NCI-H128 (cell line): Measurements from ENCODE around the gene NAT10.
"Not testable (repeated sequence)": the region's sequence is repeated elsewhere in the genome, so short reads cannot be mapped to it uniquely, and the experiment has no call there.

Experiments
- DNase-seq: peaks from one replicate; lab custom pipeline; 2025; ENCODE audit not compliant: unreplicated experiment; lab: John Stamatoyannopoulos, UW

NAT10 gene

DNA sequence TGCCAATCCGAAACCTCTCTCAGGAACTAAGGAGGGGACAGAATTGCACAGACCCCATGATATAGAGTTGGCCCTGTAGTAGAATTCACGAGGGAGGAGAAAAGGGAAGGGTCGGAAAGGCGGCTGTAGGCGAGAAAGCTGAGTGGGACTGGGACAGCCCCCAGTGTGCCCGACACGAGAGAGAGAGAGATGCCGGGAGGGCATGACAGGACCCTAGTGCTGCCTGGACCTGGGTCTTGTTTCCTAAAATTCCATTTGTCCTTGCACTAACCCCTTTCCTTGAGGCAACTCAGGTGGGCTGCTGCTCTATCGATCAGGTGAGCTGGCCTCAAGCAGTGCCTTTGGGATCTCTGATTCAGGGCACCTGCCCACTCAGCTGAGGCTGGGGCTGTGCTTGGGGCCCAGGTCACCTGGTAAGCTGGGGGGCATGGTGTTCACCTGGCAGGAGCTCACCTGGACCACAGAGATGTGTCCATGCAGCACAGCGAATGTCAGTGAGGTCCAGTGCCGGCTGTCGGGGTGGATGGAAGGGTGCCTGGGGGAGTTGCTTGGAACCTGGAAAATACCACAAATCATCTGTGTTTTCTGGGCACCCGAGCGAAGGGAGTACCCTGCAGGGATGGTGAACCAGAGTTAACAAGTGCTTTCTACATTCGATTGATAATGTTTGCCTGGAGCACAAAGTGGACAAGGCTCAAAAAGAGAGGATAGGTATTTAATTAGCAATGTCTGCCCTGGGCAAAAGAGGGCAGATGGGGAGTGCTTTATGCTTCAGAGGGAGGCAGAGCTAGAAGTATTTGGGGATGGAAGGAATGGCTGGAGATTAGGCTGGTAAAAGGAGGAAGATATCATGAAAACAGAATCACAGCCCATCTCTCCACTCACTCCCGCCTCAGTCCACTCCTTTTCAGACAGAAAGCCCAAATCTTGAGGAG is 61.6 kb downstream of the NAT10 start:
- no peak for DNase-seq

DNA sequence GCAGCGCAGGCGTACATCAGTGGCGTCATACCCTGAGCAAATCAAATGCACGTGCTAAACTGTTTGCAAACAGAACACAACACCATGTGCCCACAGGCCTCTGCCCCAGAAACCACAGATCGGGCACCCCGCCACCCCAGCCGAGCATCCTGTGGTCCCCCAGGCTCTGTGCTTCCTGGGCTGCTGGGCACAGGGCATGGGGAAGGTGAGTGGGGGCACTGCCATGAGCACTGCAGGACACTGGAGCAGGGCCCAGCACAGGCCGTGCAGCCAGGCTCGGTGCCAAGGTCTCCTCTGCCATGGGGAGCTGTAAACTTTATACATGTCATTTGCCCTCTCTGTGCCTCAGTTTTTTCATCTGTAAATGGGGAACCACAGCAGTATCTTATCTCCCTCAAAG is 62.5 kb downstream of the NAT10 start:
- DNase-seq: no peak

DNA sequence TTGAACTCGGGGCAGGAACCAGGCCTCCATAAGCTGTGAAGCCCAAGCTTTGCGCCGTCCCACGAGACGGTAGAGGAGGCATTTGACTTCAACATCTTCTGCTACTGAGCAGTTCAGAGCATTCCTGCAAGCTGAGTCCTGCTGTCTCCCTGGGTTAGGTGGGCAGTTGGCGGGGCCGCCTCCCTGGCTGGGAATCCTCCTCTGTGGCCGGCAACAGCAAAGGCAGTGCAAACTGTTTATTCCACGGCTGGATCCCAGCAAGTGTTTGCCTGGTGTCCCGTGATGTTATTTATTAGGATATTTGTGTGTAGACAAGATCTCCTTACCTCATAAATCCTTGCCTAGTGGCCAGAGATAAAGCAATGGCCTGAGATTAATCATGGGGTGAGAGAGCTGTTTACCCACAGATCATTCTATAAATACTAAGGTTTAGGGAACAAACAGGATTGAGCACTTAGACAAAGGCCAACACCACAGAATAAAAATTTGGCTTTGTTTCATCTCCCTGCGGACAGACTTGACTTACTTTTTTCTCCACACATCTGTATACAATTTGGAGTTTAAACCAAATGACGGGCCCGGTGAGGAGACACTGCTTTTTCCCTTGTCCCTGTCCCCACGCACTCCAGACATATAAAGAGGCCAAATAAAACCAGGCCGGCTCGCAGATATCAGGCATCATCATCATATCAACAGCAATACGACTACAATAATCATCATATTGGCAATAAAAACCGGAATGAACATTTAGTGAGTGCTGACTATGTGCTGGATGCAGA is 63.4 kb downstream of the NAT10 start:
- DNase-seq: no peak

DNA sequence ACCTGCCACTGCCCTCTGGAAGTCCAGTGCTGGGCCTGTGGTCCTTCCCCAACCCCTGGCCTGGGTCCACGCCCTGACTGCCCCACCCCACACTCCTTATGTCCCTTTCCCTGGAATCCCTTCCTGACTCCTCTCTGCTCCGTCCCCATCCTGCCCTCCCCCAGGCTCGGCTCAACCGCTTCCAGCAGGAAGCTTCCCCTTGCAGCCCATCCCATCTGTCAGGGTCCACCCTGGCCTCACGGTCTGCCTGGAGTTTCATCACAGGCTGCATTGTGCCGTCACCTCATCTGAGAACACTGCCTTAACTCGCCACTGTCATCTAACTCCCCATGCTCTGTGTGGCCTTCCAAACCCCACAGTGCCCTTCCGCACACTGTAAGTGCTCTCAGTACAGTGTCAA is 64.3 kb downstream of the NAT10 start:
- no peak for DNase-seq

DNA sequence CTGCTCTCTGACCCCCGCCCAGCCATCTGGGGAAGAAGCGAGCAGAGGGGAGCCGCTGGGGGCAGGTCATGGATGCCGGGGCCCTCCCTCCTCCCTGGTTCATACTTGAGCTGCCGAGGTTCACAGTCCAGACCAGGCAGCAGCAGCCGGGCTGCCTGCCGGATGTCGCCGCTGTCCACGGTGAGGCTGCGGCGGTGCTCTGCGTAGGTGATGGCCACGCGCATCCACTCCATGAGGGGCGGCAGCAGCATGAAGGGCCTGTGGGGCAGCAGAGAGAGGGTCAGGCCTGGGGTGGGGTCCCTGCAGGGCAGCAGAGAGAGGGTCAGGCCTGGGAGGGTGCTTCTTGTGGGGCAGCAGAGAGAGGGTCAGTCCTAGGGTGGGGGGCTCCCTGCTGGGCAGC is 67.6 kb downstream of the NAT10 start:
- DNase-seq: no peak

DNA sequence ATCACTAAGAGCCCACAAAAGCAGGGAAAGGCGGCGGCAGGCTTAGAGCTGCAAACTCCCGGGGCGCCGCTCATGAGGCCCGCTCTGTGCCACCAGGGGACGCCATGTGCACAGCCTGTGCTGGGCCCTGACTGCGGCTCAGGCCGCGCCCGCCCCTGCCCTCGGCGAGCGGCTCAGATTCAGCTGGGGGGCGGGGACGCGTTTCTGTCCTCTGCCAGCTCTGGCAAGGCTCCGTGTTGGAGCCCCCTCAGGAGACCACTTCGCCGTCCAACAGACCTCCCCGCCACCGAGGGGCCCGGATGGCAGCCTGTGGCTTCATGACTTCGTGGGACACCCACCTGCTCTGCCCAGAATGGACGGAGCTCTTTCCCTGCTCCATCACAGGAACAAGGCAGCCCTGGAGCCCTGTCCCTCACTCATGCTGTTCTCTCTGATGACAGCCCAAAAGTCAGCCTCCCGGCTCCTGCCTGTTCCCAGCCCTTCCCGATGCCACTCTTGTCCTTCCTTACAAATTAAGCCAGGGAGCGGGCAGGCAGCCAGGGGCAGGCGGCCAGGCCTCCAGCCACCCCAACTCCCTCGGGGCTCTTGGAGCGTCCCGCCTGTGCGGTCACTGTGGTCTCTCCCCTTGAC is 69.1 kb downstream of the NAT10 start:
- DNase-seq: peak; percentile 46

DNA sequence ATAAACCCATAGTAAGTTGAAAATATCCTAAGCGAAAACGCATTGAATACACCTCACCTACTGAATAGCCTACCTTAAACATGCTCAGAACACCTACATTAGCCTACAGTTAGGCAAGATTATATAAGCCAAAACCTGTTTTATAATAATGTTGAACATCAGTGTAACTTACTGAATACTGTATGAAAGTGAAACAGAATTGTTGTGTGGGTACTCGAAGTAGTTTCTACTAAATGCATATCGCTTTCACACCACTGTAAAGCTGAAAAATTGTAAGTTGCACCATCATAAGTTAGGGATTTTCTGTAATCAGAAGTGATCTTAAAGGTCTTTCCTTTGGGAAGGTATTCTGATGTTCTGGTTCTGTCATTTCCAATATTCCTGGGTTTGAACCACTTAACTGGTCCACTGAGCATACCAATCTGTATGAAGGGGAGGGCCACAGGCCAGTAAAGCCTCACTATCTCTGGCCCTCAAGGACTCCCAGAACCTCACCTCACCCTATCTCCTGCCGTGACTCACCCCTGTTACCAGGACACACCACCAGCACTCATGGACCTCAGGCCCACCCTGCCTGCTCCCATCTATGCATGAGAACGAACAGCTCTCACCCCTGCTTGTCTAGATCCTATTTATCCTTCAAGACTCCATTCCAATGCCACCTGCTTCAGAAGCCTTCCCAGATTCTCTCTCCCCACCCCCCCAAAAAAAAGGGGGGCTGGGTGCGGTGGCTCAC is 70.0 kb downstream of the NAT10 start:
- no peak for DNase-seq

DNA sequence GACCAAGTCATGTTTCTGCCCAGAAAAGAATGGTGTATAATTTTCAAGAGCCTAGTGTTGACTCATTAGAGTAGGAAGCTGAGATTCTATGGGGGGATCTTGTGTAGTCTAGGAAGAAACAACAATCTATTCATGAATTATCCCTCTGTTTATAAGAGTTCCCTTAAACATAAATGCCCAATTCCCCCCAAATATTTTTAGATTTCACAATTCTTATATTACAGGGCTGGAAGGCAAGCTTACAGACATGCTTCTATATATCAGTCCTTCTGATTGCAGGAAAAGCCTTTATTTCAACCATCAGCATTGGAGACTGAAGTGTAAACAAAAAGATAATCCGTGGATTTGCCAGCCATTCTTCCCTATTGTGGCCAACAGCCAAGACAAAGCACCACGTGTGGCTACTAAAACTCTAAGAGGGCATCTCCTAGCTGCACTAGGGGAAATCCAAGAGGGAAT is 71.4 kb downstream of the NAT10 start:
- no peak for DNase-seq

DNA sequence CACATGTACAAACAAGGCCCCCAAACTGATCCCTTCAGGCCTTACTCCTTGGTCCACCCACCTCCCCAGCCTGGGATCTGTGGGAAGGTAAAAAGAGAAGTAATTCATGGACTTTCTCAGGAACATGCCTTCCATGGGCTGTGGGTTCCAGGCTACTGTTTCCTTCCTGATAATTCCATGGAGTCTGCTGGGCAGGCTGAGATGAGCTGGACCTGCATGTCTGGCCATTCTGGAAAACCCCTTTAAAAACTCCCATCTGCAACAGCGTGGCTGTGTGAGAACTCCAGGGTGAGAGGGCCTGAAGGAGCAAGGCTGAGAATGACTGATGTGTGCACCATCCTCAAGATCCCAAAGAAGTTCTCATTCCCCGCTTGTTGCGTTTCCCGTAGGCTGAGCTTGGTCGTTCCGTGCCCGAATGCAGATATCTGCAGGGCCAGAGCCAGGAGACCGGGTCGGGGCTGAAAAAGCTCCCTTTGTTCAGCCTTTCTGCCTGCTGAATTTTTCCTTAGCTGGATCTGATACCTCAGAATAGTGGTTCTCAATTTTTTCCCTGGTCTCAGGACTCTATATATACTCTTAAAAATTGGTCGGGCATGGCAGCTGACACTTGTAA is 72.9 kb downstream of the NAT10 start:
- no peak for DNase-seq

DNA sequence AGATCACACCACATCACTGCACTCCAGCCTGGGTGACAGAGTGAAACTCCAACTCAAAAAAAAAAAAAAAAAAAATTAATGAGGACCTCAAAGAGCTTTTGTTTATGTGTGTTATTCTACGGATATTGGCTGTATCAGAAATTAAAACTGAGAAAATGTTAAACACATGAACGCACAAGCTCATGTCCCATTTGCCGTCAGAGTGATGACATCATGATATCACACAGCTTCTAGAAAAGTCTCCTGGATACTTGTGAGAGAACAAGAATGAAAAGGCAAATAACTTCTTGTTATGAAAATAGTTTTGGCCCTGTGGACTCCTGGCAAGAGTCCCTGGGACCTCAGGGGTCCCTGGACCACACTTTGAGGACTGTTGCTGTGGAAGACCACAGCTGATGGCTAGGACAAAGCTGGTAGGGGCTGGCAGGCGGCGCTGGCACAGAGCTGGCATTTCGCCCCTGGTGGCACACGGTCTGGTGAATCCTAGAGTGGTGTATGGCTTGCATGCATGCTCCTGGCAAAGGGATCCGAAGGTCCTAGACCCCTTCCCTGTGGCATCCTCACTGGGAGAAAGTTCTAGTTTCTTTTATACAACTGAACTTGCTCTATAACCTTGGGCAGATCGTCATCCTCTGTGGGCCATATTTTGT is 73.7 kb downstream of the NAT10 start:
- DNase-seq: no peak

DNA sequence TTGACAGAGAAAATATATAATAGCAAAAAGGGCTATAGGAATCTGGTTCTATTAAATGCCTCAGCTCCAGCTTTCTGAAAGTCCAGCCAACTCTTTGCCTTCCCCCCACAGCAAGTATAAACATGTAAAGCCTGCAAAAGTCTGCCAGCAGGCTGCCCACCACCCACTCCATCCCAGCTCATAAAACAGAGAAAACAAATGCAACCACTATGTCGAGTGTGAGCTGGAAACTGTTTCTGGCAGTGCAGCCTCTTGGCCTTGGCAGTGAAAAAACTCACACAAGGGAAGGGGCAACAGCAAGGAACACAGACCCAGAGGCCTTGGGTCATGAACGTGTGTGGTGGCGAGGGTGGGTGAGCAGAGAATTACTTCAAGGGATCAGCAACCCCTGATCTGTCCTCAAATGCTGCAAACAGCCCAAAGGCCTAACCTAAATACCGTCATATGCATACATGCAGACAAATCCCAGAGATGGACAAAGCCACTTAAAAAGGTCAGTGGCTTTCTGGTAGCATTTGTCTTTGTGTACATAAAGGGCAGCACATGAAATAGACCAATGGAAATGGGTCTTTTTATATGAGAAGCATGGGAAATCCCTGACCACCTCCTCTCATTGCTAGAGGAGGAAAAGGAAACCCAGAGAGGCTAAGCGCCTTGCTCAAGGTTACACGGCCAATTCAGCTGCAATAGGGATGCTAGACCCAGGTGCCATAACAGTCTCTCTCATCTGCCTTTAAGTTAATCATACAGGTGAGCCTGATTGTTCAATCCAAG is 74.8 kb downstream of the NAT10 start:
- no peak for DNase-seq

DNA sequence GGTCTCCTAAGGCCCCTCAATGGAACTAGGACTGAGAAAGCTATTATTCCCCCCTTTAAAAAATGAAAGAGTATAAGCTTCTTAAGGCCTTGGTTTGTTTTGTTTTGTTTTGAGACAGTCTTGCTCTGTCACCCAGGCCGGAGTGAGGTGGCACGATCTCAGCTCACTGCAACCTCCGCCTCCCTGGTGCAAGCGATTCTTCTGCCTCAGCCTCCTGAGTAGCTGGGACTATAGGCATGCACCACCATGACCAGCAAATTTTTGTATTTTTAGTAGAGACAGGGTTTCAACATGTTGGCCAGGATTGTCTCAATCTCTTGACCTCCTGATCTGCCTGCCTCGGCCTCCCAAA is 75.4 kb downstream of the NAT10 start:
- DNase-seq: not testable (repeated sequence)

DNA sequence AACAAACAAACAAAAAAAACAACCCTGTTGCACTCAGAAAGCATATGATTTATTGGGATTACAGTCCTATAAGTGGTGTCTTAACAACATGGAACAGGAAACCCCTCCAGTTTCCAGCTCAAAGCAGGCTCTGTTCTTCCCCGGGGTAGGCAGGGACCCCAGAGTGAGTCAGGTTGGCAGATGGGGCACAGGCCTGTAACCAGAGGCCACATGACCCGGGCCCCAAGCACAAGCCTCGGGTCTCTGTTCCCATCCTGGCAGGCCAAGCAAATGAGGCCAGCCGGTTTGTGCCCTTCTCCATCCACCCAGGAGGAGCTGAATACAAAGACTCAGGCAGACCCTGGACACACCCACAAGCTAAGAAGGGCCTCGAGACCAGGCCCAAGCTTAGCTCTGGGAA is 75.8 kb downstream of the NAT10 start:
- no peak for DNase-seq

DNA sequence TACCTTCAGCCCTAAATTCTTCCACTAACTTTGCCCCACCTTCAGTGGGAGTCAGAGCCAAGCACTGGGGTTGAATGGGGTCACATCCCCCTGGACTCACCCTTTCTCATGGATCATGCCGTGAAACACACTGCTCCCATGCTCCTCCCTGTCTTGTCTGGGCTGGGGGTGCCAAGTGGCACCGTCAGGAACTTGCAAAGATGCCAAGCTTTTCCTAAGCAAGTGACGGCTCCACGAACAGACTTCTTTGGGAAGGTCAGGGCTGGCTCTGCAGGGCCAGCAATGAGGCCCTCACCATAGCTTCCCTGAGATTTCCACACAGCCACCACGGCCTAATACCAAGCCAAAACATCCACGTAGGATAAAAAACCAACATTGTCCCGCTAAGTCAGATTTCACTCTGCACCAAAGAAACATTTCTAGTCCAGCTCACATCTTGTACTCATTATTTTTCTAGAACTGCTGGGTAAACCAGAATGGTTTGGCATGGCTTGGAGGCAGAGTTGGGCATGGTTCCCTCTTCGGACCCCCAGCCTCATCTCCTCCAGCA is 76.5 kb downstream of the NAT10 start:
- no peak for DNase-seq

DNA sequence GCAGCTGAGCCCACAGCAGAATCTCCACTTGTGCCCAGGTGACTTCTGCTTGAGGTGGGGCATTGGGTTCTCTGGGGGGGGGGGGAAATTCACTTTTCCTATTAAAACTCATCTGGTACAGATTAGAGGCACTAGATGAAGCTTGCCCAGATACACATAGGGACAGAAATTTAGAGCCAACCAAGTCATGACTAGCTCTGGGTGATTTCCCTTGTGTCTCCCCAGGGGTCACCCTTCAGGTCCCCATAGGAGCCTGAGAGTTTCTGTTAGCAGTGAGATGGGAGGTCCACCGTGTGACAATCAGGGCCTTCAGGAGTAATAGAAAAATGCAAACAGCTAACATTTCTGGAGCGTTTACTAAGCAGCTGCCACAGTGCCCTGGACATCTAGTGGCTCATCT is 77.0 kb downstream of the NAT10 start:
- DNase-seq: no peak

DNA sequence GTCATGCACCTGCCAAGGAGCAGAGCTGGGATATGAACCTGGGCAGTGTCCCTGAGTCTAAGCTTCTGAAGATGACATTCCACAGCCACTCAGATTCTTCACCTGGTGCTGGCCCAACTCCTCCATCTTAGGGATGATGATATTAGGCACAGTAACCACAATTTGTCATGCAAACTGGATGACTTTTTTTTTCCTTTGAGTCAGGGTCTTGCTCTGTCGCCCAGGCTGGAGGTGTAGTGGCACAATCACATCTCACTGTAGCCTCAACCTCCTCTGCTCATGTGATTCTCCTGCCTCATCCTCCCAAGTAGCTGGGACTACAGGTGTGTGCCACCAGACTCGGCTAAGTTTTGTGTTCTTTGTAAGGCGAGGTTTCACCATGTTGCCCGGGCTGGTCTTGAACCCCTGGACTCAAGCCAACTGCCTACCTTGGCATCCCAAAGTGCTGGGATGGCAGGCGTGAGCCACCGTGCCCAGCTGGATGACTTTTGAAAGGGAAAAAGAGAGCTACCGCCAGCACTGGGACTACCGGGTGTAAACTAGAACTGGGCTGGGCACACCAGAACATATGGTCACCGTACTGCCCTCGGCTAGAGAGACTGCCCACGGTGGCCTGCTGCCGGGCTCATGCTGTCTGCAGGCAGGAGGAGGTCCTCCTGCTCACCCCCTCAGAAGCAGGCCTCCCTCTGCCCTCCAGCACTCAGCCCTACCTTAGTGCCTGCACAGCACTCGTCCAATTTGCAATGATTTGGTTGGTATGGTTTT is 77.7 kb downstream of the NAT10 start:
- DNase-seq: no peak

DNA sequence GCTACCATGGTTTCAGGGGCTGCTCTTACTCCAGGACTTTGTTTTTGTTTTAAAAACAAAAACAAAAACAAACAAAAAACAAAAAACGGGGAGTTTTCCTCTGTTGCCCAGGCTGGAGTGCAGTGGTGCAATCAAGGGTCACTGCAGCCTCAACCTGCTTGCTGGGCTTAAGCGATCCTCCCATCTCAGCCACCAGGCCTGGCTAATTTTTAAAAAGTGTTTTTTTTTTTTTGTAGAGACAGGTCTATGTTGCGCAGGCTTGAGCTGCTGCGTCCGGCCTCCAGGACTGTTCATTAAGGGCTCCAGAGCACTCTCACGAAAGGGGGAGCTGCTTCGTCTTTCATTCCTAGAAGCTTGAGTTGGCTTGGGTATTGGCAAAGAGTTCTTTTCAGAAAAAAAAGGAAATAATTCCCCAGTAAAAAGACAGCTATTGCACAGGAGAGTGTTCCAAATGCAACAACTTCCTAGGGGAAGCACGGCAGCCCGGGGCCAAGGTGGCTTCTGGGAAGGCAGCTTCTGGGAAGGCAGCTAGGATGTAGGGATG is 78.5 kb downstream of the NAT10 start:
- no peak for DNase-seq

DNA sequence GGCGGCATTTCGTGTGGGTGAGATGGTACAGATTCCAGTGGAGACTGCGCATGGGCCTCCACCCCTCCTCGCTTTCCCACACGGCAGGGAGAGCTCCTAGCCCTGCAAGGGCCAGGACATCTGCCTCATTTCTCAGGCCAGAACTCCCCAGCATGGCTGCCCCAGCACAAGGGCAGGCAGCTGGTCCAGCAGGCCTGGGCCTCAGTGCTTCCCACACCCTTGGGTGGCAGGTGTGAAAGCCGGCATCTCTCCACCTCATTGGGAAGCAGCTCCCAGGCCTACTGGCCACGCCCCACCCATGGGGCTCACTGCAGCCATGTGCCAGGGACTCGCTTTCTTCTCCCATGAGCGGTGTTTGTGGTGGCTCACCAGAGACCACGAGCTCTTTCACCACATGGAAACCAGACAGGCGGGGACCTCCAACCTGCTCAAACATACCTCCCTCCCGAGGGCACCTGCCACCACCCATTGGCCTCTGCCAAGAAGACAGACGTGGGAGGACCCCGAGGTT is 79.1 kb downstream of the NAT10 start:
- no peak for DNase-seq
